GM23248 (cell line): ENCODE data around the gene L1CAM. TPM values are rescaled to one million over a fixed set of nuclear protein-coding genes. Genes with fewer than 3 reads are reported as not detected.

Source experiments
- DNase-seq: peaks from one replicate; pipeline ENCODE4 v3.0.0-alpha.2; 2015
- H2AFZ ChIP-seq: fragments of 200-600 bp; sonication (generic); 2 replicates; pipeline ENCODE4 v1.6.1; 2016; ENCODE audit warnings: antibody characterized with exemption
- H3F3A ChIP-seq: fragments of 200-600 bp; sonication (generic); 2 replicates; pipeline ENCODE4 v1.6.1; 2016; ENCODE audit warnings: mild to moderate bottlenecking, antibody characterized with exemption, mixed run types; ENCODE audit not compliant: insufficient read depth
- H3K27ac ChIP-seq: fragments of 200-600 bp; sonication (generic); 2 replicates; pipeline ENCODE4 v1.5.1; 2016; ENCODE audit warnings: mild to moderate bottlenecking
- H3K27me3 ChIP-seq: fragments of 200-600 bp; sonication (generic); replicated peaks from 2 replicates; pipeline ENCODE4 v1.6.1; 2016; ENCODE audit warnings: mild to moderate bottlenecking; ENCODE audit not compliant: insufficient read depth
- H3K36me3 ChIP-seq: fragments of 200-600 bp; sonication (generic); 2 replicates; pipeline ENCODE4 v1.6.1; 2016; ENCODE audit warnings: low read depth, mild to moderate bottlenecking
- H3K4me1 ChIP-seq: fragments of 200-600 bp; sonication (generic); 2 replicates; pipeline ENCODE4 v1.6.1; 2016; ENCODE audit warnings: mild to moderate bottlenecking; ENCODE audit not compliant: insufficient read depth
- H3K4me2 ChIP-seq: fragments of 200-600 bp; sonication (generic); one replicate; pipeline ENCODE4 v1.6.1; 2016; ENCODE audit warnings: mild to moderate bottlenecking; ENCODE audit not compliant: unreplicated experiment
- H3K4me3 ChIP-seq: fragments of 200-600 bp; sonication (generic); 2 replicates; pipeline ENCODE4 v1.5.1; 2016; ENCODE audit warnings: mild to moderate bottlenecking
- H3K79me2 ChIP-seq: fragments of 200-600 bp; sonication (generic); 2 replicates; pipeline ENCODE4 v1.6.1; 2016; ENCODE audit warnings: mild to moderate bottlenecking; ENCODE audit not compliant: insufficient read depth
- H3K9ac ChIP-seq: fragments of 200-600 bp; sonication (generic); 2 replicates; pipeline ENCODE4 v1.6.1; 2016; ENCODE audit warnings: mild to moderate bottlenecking
- H3K9me2 ChIP-seq: fragments of 200-600 bp; sonication (generic); 2 replicates; pipeline ENCODE4 v1.6.1; 2016; ENCODE audit warnings: mixed run types, mild to moderate bottlenecking, moderate library complexity; ENCODE audit not compliant: insufficient read depth
- H3K9me3 ChIP-seq: fragments of 200-600 bp; sonication (generic); one replicate; pipeline ENCODE4 v1.6.1; 2017; ENCODE audit warnings: low read depth
- H4K20me1 ChIP-seq: fragments of 200-600 bp; sonication (generic); 2 replicates; pipeline ENCODE4 v1.6.0; 2016; ENCODE audit not compliant: insufficient read depth
- EZH2 ChIP-seq: fragments of 200-600 bp; sonication (generic); IDR thresholded peaks from 2 replicates; pipeline ENCODE4 v1.6.1; 2018; ENCODE audit warnings: antibody characterized with exemption, mild to moderate bottlenecking; ENCODE audit not compliant: insufficient read depth, poor library complexity, severe bottlenecking
- EZH2phosphoT487 ChIP-seq: fragments of 200-600 bp; sonication (generic); IDR thresholded peaks from 2 replicates; pipeline ENCODE4 v1.6.1; 2018; ENCODE audit warnings: antibody characterized with exemption, moderate library complexity, mild to moderate bottlenecking, low read depth; ENCODE audit not compliant: insufficient read depth
- WGBS, 2 experiments: methylation state at CpG; one replicate each; pipeline ENCODE4 v1.1.6; 2015 to 2017; ENCODE audit warnings: low lambda C conversion rate in 2 of 2, low coverage in 1 of 2; ENCODE audit errors: missing lambda C conversion rate in 2 of 2; 5-methylcytosine and 5-hydroxymethylcytosine counted together
- in situ Hi-C: fragments of 300-500 bp; cut with MboI; formaldehyde crosslinking; loops from 2 replicates; pipeline ENCODE4 v1.15.0; 2020
- polyA plus RNA-seq: library from polyadenylated mRNA; unstranded; fragments of >200 nt; fragmentation: Nextera tagmentation; extraction: Ambion mirVana; gene quantifications from 2 replicates; pipeline ENCODE4 v1.2.1, GENCODE V29; 2016
- total RNA-seq: library from RNA; depleted of rRNA; stranded (reverse); fragments of >200 nt; shearing (Covaris generic); gene quantifications from 2 replicates; pipeline ENCODE4 v1.2.3, GENCODE V29; 2014

Gene L1CAM
- total and polyA plus RNA-seq, 2 experiments from 2014 or later, result 0.38 to 1.9 TPM

- no peak within 1 kb of the TSS for H3K27ac ChIP-seq
- H3K79me2 ChIP-seq, result 0 out of 2 replicates have a peak, but pooled peaks cover 3% of the 10 kb centered on the region
- H3K36me3 ChIP-seq, result no peaks in the 10 kb centered on the region
- H3K9ac ChIP-seq, result peak within 1 kb of the TSS; percentile 98
- H2AFZ ChIP-seq, result no peak within 1 kb of the TSS
- H3K4me2 ChIP-seq, result peak within 1 kb of the TSS; percentile 91
- no peaks in the 10 kb centered on the region for H3K9me3 ChIP-seq
- no peaks in the 10 kb centered on the region for H4K20me1 ChIP-seq
- no peak for DNase-seq
- H3K4me3 ChIP-seq, result peak within 1 kb of the TSS; percentile 76
- 0 out of 2 replicates have a peak, but pooled peaks cover 6% of the 10 kb centered on the region for H3F3A ChIP-seq
- TF ChIP-seq EZH2phosphoT487 (no peak), EZH2 (no peak)
- H3K27me3 ChIP-seq, result no peaks in the 10 kb centered on the region
- H3K4me1 ChIP-seq, result no peaks in the 10 kb centered on the region
- H3K9me2 ChIP-seq, result no peaks in the 10 kb centered on the region
- 29 to 70% methylated on average over 6 to 30 of the region's 59 CpGs for WGBS, 2 experiments
- in situ Hi-C loops, result no loop called here
Measured at GRCh38 chrX:153925739-153926551, 40.0 kb upstream of the L1CAM start, which contains the start of gene ARHGAP4. TSS of gene ARHGAP4 (minus strand) at chrX:153926264. CDS start at chrX:153926202, 62 bp downstream.

GRCh38 chrX:153925387-153925738, 39.4 kb upstream of the L1CAM start:
- in situ Hi-C loops, result no loop called here
- Histone ChIP-seq H2AFZ (no peak overlapping the region), H3K79me2 (no peaks in the 10 kb centered on the region), H3F3A (0 out of 2 replicates have a peak, but pooled peaks cover 6% of the 10 kb centered on the region), H3K27ac (no peak overlapping the region), H3K4me3 (no peak overlapping the region), H3K36me3 (no peaks in the 10 kb centered on the region), H4K20me1 (no peaks in the 10 kb centered on the region), H3K9me2 (no peaks in the 10 kb centered on the region), H3K9ac (no peak overlapping the region), H3K27me3 (no peaks in the 10 kb centered on the region), H3K9me3 (no peaks in the 10 kb centered on the region), H3K4me2 (no peak overlapping the region), H3K4me1 (no peaks in the 10 kb centered on the region)
- WGBS, 2 experiments, result 90 to 92% methylated on average over 2 to 4 of the region's 4 CpGs
- DNase-seq, result no peak
- TF ChIP-seq EZH2phosphoT487 (no peak), EZH2 (no peak)

- no peaks in the 10 kb centered on the region for H3K9me3 ChIP-seq
- WGBS, 2 experiments, result 17 to 21% methylated on average over 9 to 14 of the region's 14 CpGs
- no peaks in the 10 kb centered on the region for H3K36me3 ChIP-seq
- TF ChIP-seq EZH2phosphoT487 (no peak), EZH2 (no peak)
- H3K79me2 ChIP-seq, result no peaks in the 10 kb centered on the region
- DNase-seq, result peak; percentile 60
- no peaks in the 10 kb centered on the region for H3K27me3 ChIP-seq
- H3K4me3 ChIP-seq, result no peak overlapping the region
- H3K27ac ChIP-seq, result no peak overlapping the region
- no peaks in the 10 kb centered on the region for H4K20me1 ChIP-seq
- H3K4me2 ChIP-seq, result no peak overlapping the region
- in situ Hi-C loops, result no loop called here
- H3K9me2 ChIP-seq, result no peaks in the 10 kb centered on the region
- no peaks in the 10 kb centered on the region for H3K4me1 ChIP-seq
- H3F3A ChIP-seq, result 0 out of 2 replicates have a peak, but pooled peaks cover 4% of the 10 kb centered on the region
- no peak overlapping the region for H2AFZ ChIP-seq
- H3K9ac ChIP-seq, result no peak overlapping the region
Measured at GRCh38 chrX:153924149-153924861, 38.3 kb upstream of the L1CAM start.

- WGBS, 2 experiments, result 73 to 76% methylated on average over 18 to 20 of the region's 25 CpGs
- H3K4me3 ChIP-seq, result no peak overlapping the region
- H3K27ac ChIP-seq, result no peak overlapping the region
- TF ChIP-seq EZH2phosphoT487 (no peak), EZH2 (no peak)
- no peaks in the 10 kb centered on the region for H3K79me2 ChIP-seq
- H3F3A ChIP-seq, result no peaks in the 10 kb centered on the region
- no peak overlapping the region for H3K9ac ChIP-seq
- H3K27me3 ChIP-seq, result no peaks in the 10 kb centered on the region
- no peaks in the 10 kb centered on the region for H3K36me3 ChIP-seq
- DNase-seq, result peak; percentile 56
- in situ Hi-C loops, result no loop called here
- no peak overlapping the region for H2AFZ ChIP-seq
- no peaks in the 10 kb centered on the region for H3K9me3 ChIP-seq
- H3K9me2 ChIP-seq, result no peaks in the 10 kb centered on the region
- H3K4me2 ChIP-seq, result no peak overlapping the region
- no peaks in the 10 kb centered on the region for H3K4me1 ChIP-seq
- H4K20me1 ChIP-seq, result no peaks in the 10 kb centered on the region
Measured at GRCh38 chrX:153922932-153923857, 37.2 kb upstream of the L1CAM start.
